NT2/D1 (cell line): ENCODE data around the gene CTNS.
"Not testable (repeated sequence)": the region's sequence is repeated elsewhere in the genome, so short reads cannot be mapped to it uniquely, and the experiment has no call there.

Source experiments
- DNase-seq: peaks from one replicate; pipeline ENCODE4 v3.0.0-alpha.2; 2011; ENCODE audit warnings: low read depth, low spot score
- H3K27me3 ChIP-seq: 2 replicates; pipeline ENCODE4 v1.6.0; 2011; ENCODE audit warnings: mild to moderate bottlenecking; ENCODE audit not compliant: insufficient read length, insufficient read depth
- H3K36me3 ChIP-seq: 2 replicates; pipeline ENCODE4 v1.6.1; 2011; ENCODE audit warnings: mild to moderate bottlenecking, low read length, mixed read lengths; ENCODE audit not compliant: insufficient read depth, insufficient read length
- H3K4me1 ChIP-seq: 2 replicates; pipeline ENCODE4 v1.5.1; 2011; ENCODE audit not compliant: insufficient read depth, insufficient read length
- H3K4me3 ChIP-seq: 2 replicates; pipeline ENCODE4 v1.5.1; 2011; ENCODE audit warnings: low read depth; ENCODE audit not compliant: insufficient read length
- H3K9ac ChIP-seq: 2 replicates; pipeline ENCODE4 v1.6.0; 2011; ENCODE audit warnings: low read depth; ENCODE audit not compliant: insufficient read length
- H3K9me3 ChIP-seq: 2 replicates; pipeline ENCODE4 v1.5.1; 2011; ENCODE audit warnings: mild to moderate bottlenecking, low read length; ENCODE audit not compliant: insufficient read depth
- SUZ12 ChIP-seq: IDR thresholded peaks from 2 replicates; pipeline ENCODE4 v1.6.1; 2011; ENCODE audit not compliant: insufficient read length, insufficient read depth; ENCODE audit errors: extremely low read depth
- YY1 ChIP-seq: IDR thresholded peaks from 2 replicates; pipeline ENCODE4 v1.6.1; 2011; ENCODE audit not compliant: insufficient read length, insufficient read depth
- ZNF274 ChIP-seq: IDR thresholded peaks from 2 replicates; pipeline ENCODE4 v1.6.1; 2011; ENCODE audit warnings: mild to moderate bottlenecking, low read depth, low read length

Gene CTNS

GRCh38 chr17:3695723-3696411 is 59.3 kb downstream of the CTNS start, which contains the start of gene P2RX5:
Gene P2RX5, minus strand, starts transcription at chr17:3696155. Its CDS starts 150 bp downstream, at chr17:3696005.
- Histone ChIP-seq H3K4me1 (no peaks in the 10 kb centered on the region), H3K36me3 (no peaks in the 10 kb centered on the region), H3K9ac (peak within 1 kb of the TSS; percentile 56), H3K4me3 (peak within 1 kb of the TSS; percentile 49), H3K9me3 (no peaks in the 10 kb centered on the region), H3K27me3 (peaks cover 37% of the 10 kb centered on the region)
- TF ChIP-seq YY1 (no peak), SUZ12 (no peak), ZNF274 (no peak)
- DNase-seq, result no peak

- no peak overlapping the region for H3K4me3 ChIP-seq
- no peak for DNase-seq
- no peaks in the 10 kb centered on the region for H3K4me1 ChIP-seq
- H3K27me3 ChIP-seq, result peaks cover 37% of the 10 kb centered on the region
- H3K9me3 ChIP-seq, result peaks cover 2% of the 10 kb centered on the region; the same call in 1 of the 2 replicates
- no peaks in the 10 kb centered on the region for H3K36me3 ChIP-seq
- H3K9ac ChIP-seq, result no peak overlapping the region
- TF ChIP-seq YY1 (no peak), ZNF274 (no peak), SUZ12 (no peak)
Measured at GRCh38 chr17:3697103-3697476, 60.5 kb downstream of the CTNS start.

- Histone ChIP-seq H3K9ac (no peak overlapping the region), H3K27me3 (peaks cover 37% of the 10 kb centered on the region), H3K36me3 (no peaks in the 10 kb centered on the region), H3K4me3 (no peak overlapping the region), H3K9me3 (peaks cover 7% of the 10 kb centered on the region; the same call in 1 of the 2 replicates), H3K4me1 (no peaks in the 10 kb centered on the region)
- TF ChIP-seq SUZ12, result no peak
- TF ChIP-seq YY1, result no peak
- no peak for TF ChIP-seq ZNF274
- DNase-seq, result no peak
Measured at GRCh38 chr17:3698139-3698538, 61.6 kb downstream of the CTNS start.

GRCh38 chr17:3699951-3700350 is 63.4 kb downstream of the CTNS start:
- TF ChIP-seq ZNF274, result no peak
- TF ChIP-seq SUZ12, result no peak
- no peak for TF ChIP-seq YY1
- H3K36me3 ChIP-seq, result no peaks in the 10 kb centered on the region
- peaks cover 24% of the 10 kb centered on the region for H3K27me3 ChIP-seq
- DNase-seq, result no peak
- H3K9me3 ChIP-seq, result peaks cover 7% of the 10 kb centered on the region; the same call in 1 of the 2 replicates
- no peak overlapping the region for H3K9ac ChIP-seq
- H3K4me3 ChIP-seq, result no peak overlapping the region
- H3K4me1 ChIP-seq, result no peaks in the 10 kb centered on the region

GRCh38 chr17:3702041-3702539 is 65.5 kb downstream of the CTNS start:
- not testable (repeated sequence) for H3K36me3 ChIP-seq, H3K9ac ChIP-seq, H3K9me3 ChIP-seq, H3K4me3 ChIP-seq, H3K4me1 ChIP-seq, DNase-seq, H3K27me3 ChIP-seq

GRCh38 chr17:3704931-3705717 is 68.6 kb downstream of the CTNS start:
- no peaks in the 10 kb centered on the region for H3K36me3 ChIP-seq
- no peak for TF ChIP-seq ZNF274
- TF ChIP-seq YY1, result no peak
- TF ChIP-seq SUZ12, result no peak
- no peaks in the 10 kb centered on the region for H3K27me3 ChIP-seq
- H3K9ac ChIP-seq, result no peak overlapping the region
- no peak overlapping the region for H3K4me3 ChIP-seq
- peaks cover 7% of the 10 kb centered on the region; the same call in 1 of the 2 replicates for H3K9me3 ChIP-seq
- H3K4me1 ChIP-seq, result no peaks in the 10 kb centered on the region
- DNase-seq, result no peak

- H3K4me1 ChIP-seq, H3K9ac ChIP-seq, H3K9me3 ChIP-seq, H3K4me3 ChIP-seq, DNase-seq, H3K36me3 ChIP-seq, H3K27me3 ChIP-seq: not testable (repeated sequence)
Measured at GRCh38 chr17:3705718-3705984, 69.1 kb downstream of the CTNS start.
